DOHH2 (cell line): ENCODE data around the gene EEF1AKMT3.
A peak's percentile ranks its signal among the peaks of the same experiment; 100 is the strongest.

Experiments used
- EZH2phosphoT487 ChIP-seq: fragments of 200-600 bp; sonication (generic); IDR thresholded peaks from 2 replicates; pipeline ENCODE4 v1.6.1; 2017; ENCODE audit warnings: borderline replicate concordance, mild to moderate bottlenecking, antibody characterized with exemption, low read length, moderate library complexity, mixed read lengths
- TF ChIP-seq, protein P1 (sequence below): fragments of 200-600 bp; sonication (generic); IDR thresholded peaks from one replicate; pipeline ENCODE4 v1.5.1; 2014; ENCODE audit warnings: antibody characterized with exemption, mild to moderate bottlenecking, low read depth, low read length; ENCODE audit not compliant: poor library complexity, severe bottlenecking

DNA sequence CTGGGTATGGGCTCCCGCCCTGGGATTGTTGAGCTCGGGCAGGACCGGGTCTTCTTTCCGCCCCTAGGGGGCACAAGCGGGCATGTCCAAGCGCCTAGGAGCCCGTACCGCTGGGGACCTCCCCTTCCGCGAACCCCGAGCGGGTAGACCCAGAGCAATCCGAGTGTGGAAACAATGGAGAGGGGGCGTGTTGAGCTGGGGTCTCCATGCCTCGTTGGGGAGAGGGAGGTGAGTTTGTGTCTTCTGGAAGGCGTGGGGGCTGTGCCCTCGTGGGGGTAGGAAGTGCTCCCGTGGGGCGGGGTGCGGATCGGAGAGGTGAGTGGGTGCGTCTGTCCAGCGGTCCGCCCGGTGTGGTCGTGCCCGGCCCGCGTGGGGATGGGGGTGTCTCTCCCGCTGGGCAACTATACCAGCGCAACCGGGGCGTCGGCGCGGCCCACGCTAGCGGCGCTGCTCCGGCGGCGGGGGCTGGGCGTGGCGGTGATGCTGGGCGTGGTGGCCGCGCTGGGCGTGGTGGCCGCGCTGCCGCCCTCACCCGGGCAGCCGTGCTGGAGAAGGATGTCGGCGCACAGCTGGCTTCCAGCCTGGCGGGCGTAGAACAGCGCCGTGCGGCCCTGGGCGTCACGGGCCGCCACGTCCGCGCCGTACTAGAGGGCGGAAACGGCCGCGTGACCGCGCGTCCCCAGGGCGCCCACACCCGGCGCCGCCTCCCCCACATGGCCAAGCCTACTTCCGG lies 46.1 kb upstream of the EEF1AKMT3 start:
- TF ChIP-seq, protein P1, sequence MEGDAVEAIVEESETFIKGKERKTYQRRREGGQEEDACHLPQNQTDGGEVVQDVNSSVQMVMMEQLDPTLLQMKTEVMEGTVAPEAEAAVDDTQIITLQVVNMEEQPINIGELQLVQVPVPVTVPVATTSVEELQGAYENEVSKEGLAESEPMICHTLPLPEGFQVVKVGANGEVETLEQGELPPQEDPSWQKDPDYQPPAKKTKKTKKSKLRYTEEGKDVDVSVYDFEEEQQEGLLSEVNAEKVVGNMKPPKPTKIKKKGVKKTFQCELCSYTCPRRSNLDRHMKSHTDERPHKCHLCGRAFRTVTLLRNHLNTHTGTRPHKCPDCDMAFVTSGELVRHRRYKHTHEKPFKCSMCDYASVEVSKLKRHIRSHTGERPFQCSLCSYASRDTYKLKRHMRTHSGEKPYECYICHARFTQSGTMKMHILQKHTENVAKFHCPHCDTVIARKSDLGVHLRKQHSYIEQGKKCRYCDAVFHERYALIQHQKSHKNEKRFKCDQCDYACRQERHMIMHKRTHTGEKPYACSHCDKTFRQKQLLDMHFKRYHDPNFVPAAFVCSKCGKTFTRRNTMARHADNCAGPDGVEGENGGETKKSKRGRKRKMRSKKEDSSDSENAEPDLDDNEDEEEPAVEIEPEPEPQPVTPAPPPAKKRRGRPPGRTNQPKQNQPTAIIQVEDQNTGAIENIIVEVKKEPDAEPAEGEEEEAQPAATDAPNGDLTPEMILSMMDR, result peak; percentile 44
- TF ChIP-seq EZH2phosphoT487, result no peak
